ENCODE data around the gene TXNDC2. TPM values are rescaled to one million over a fixed set of nuclear protein-coding genes. Genes with fewer than 3 reads are reported as not detected.

The TXNDC2 gene
- total RNA-seq, 1 donor from 2014 or later = 0.55 TPM

DNA sequence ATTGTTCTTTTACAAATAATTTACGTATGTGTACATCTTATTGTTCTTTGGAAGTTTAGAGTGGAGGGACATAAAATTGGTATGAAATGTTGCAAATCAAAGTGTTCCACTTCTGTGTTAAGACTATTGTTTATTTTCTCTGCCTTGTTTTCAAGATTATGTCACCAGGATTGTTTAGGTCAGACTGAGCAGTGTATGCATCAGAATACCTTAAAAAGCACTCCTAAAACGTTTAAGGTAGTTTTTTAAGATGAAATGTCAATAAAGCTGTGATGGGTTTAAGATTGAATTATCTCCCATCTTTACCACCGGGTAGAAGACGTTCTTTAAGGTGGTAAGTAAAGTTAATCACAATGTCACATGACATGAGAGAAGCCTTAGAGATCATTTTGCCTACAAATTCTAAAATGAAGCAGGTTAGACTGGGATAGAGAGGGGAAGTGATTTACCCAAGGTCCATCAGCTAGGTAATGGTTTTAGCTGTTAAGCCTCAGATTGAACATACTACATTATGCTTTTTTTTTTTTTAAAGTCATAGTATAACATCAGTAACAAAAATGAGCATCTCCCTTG lies 38.7 kb downstream of the TXNDC2 start:
- peaks cover 82% of the 10 kb centered on the region for H3K4me1 ChIP-seq
- H3K36me3 ChIP-seq = no peaks in the 10 kb centered on the region
- H3K27me3 ChIP-seq = no peaks in the 10 kb centered on the region
- no peak for ATAC-seq
- intact Hi-C loops (cut with DNase I) = no loop called here
- TF ChIP-seq, protein P1, sequence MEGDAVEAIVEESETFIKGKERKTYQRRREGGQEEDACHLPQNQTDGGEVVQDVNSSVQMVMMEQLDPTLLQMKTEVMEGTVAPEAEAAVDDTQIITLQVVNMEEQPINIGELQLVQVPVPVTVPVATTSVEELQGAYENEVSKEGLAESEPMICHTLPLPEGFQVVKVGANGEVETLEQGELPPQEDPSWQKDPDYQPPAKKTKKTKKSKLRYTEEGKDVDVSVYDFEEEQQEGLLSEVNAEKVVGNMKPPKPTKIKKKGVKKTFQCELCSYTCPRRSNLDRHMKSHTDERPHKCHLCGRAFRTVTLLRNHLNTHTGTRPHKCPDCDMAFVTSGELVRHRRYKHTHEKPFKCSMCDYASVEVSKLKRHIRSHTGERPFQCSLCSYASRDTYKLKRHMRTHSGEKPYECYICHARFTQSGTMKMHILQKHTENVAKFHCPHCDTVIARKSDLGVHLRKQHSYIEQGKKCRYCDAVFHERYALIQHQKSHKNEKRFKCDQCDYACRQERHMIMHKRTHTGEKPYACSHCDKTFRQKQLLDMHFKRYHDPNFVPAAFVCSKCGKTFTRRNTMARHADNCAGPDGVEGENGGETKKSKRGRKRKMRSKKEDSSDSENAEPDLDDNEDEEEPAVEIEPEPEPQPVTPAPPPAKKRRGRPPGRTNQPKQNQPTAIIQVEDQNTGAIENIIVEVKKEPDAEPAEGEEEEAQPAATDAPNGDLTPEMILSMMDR (IDR thresholded peaks at IDR 0.05) = no peak
- DNase-seq = no peak
- no peaks in the 10 kb centered on the region for H3K9me3 ChIP-seq
- no peak overlapping the region for H3K27ac ChIP-seq
- no peak overlapping the region for H3K4me3 ChIP-seq

DNA sequence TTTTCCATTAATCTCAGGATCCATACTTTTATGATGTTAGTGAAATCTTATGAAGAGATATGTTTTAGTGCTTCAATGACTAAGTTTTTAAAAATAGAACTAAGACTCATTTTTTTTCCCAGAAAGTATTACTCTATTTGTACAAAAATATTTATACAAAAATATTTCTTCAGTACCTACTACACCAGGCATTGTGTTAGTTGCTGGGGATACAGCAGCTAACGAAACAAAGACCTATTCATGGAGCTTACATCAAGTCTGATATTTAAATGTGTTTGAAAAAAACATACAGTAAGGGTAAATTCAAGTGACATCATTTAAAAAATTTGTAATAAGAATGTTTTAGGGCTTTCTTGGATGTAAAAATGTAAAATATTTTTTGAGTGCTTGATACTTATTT lies 39.6 kb downstream of the TXNDC2 start:
- Histone ChIP-seq H3K4me1 (peaks cover 78% of the 10 kb centered on the region), H3K27me3 (no peaks in the 10 kb centered on the region), H3K36me3 (no peaks in the 10 kb centered on the region), H3K9me3 (no peaks in the 10 kb centered on the region), H3K27ac (no peak overlapping the region), H3K4me3 (no peak overlapping the region)
- intact Hi-C loops (cut with DNase I) = no loop called here
- ATAC-seq (no peak), DNase-seq (no peak)
- TF ChIP-seq, protein P1 (IDR thresholded peaks at IDR 0.05) = no peak

DNA sequence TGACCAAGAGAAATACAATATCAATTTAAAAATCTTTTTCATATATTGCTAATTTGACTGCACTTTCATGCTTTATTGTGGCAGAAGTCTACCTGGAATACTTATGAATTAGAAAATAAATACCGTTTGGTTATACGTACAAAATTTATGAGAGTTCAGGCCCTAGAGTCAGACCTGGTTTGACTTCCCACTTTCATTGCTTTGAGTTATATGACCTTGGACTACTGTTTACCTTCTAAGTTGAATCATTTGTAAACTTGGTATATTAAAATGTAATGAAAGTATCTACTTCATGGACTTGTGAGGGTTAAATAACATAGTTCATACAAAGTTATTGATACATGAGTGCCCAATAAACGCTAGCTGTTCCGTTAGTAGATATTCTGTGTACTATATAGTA lies 40.0 kb downstream of the TXNDC2 start:
- TF ChIP-seq, protein P1 (IDR thresholded peaks at IDR 0.05) = no peak
- Histone ChIP-seq H3K4me3 (no peak overlapping the region), H3K9me3 (no peaks in the 10 kb centered on the region), H3K4me1 (peaks cover 74% of the 10 kb centered on the region), H3K27me3 (no peaks in the 10 kb centered on the region), H3K27ac (no peak overlapping the region), H3K36me3 (no peaks in the 10 kb centered on the region)
- DNase-seq = no peak
- no peak for ATAC-seq
- intact Hi-C loops (cut with DNase I) = no loop called here

DNA sequence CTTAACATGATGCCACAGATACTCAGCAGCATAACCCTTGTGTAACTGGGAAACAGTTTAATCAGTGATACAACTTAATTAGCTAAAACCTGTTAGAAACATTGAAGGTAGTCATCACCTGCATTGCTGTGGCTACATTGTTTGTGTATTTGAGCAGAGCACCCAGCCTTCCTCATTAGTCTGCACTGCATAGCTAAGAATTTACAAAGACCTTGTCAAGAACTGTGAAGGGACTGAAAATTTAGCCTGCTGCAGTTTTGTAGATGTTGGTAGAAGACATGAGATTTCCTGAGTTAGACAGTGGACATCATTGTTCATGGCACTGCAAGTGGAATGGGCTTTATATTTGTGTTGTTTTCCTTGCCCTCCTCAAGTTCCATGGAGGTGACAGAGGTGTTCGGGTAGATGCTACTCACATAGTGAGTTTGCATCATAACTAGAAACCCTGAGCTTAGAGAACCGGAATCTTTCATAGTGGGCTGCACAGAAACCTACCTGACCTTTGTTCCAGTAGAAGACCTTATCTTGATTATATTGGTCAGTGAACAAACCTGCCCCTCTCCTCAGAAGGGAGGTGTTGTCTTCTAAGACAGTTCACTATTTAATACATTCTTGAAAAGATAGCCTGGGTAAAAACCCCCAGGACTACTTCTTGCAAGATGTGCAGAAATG lies 40.6 kb downstream of the TXNDC2 start:
- no peaks in the 10 kb centered on the region for H3K36me3 ChIP-seq
- ATAC-seq = no peak
- TF ChIP-seq, protein P1 (IDR thresholded peaks at IDR 0.05) = no peak
- no peak for DNase-seq
- H3K4me1 ChIP-seq = peaks cover 69% of the 10 kb centered on the region
- no peaks in the 10 kb centered on the region for H3K27me3 ChIP-seq
- H3K27ac ChIP-seq = no peak overlapping the region
- intact Hi-C loops (cut with DNase I) = no loop called here
- H3K9me3 ChIP-seq = no peaks in the 10 kb centered on the region
- H3K4me3 ChIP-seq = no peak overlapping the region

DNA sequence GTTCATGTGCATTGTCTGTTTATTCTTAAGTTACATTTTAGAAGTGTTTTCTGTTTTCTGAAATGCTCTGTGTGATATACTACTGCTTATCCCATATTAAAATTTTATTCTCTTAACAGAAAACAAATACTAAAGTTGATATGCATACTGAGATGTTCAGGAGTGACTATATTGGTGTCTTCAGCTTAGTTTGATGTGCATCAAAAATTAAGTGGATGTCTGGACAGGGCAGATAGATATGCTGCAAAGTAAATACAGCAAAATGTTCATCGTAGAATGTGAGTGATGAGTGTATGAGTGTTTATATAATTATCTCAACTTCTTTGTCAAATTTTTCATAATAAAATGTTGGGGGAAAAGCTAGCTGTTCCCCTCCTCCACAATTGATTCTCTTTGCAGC lies 41.2 kb downstream of the TXNDC2 start:
- H3K36me3 ChIP-seq = no peaks in the 10 kb centered on the region
- H3K4me1 ChIP-seq = peaks cover 74% of the 10 kb centered on the region
- DNase-seq = no peak
- intact Hi-C loops (cut with DNase I) = no loop called here
- ATAC-seq = no peak
- H3K4me3 ChIP-seq = no peak overlapping the region
- TF ChIP-seq, protein P1 (IDR thresholded peaks at IDR 0.05) = no peak
- no peaks in the 10 kb centered on the region for H3K9me3 ChIP-seq
- no peaks in the 10 kb centered on the region for H3K27me3 ChIP-seq
- H3K27ac ChIP-seq = no peak overlapping the region
